Measurements from ENCODE around the gene ASCC2.

The ASCC2 gene

DNA sequence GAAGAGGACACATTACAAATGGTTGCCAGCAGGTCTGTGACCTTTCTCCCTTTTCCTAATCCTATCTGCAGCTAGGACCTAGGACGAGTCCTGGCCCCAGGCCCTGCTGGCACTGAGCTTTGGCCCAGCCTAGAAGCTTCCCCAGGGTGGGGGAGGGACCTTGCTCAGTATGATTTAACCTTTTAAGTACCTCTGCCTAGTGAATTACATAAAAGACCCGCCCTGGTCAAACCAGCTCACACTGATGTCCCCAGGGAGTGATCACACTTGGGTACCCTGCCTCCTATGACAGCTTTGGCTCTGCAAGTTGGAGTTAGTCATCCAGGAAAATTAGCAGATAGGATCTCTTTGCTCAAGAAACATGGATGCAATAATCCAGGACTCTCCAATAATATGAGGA lies 21.9 kb downstream of the ASCC2 start:
- peak in 1 of 3 experiments; percentile 19 for DNase-seq

DNA sequence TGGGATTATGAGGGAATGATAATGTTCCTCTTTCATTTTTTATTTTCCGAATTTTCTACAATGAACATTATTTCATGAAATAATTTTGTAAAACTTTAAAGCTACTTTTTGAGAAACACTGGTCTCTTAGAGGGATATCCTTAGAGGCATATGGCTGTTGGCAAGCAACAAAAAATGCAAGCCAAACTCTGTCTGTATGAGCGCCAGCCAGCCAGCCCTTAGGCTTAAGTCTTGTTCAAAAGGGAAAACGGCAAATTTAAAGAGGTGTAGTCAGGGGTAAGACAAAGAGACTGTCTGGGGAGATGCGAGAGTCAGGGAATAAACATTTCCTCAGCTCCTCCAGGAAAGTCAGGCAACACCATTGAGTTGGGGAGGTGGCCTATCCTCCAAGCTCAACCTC lies 22.5 kb downstream of the ASCC2 start:
- DNase-seq = no peak

DNA sequence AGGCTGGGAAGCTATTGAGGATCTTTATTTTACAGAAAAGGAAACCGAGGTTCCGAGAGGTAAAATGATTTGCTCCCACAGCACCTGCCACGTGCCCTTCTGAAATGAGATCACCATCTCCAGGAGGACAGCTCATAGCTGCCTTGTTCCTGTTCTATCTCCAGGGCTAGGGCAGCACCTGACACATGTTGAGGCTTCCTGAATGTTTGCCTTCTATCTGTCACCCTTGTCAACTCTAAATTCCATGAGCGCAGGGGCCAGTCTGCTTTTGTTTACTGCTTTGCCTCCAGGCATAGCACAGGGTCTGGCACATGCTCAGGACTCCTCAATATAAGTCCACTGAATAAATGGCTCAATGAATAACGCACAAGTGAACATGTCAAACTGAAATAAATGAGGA lies 24.1 kb downstream of the ASCC2 start:
- DNase-seq = no peak

DNA sequence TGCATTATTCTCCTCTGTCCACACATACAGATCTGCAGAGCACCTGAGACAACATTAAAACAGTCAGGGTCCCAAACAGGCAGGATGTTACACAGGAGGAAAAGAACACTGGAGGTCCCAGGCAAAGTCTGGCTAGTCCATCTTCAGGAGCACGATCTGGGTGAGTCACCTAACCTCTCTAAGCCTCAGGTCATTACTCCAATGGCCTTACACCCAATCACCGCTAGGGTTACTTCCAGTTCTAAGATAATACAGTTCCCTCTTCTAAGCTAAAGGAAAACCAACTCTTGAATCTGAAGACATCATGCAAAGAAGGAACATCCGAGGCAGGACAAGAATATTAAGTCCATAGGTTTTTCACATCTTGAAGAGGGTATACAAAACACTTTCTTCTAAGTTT lies 24.5 kb downstream of the ASCC2 start:
- no peak for DNase-seq

DNA sequence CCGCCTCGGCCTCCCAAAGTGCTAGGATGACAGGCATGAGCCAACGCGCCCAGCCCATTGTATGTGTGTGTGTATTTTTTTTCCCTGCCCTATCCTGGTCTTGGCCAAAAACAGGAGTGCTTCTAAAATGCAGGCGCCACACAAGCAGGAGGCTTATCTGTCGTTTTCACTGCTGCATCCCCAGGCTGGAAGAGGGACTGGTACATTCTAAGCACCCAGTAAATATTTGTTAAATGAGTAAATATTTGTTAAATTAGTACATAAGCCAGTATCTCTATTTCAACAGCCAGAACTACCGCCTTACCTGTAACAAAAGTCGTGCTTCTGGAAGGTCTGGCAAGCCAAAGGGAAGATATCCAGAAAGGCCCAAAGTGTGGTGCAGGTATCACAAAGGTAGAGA lies 24.9 kb downstream of the ASCC2 start:
- DNase-seq = no peak

DNA sequence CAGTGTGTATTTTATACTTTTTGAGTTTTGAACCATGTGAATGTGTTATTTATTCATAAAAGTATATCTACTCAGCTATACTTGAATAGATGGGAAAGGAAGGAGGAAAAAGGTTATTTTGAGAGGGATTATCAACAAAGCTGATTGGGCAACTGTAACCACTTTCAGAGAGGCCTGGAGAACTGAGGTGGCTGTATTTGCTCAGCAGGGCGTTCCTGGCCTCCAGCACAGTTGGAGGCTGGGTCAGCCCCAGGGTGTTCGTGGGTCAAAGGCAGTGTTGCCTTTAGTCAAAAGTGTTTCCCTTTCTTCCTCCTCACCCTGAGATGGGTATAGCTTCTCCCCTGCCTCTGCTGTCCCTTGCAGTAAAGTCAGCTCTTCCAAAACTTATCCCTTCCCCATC lies 26.7 kb downstream of the ASCC2 start:
- DNase-seq = no peak

DNA sequence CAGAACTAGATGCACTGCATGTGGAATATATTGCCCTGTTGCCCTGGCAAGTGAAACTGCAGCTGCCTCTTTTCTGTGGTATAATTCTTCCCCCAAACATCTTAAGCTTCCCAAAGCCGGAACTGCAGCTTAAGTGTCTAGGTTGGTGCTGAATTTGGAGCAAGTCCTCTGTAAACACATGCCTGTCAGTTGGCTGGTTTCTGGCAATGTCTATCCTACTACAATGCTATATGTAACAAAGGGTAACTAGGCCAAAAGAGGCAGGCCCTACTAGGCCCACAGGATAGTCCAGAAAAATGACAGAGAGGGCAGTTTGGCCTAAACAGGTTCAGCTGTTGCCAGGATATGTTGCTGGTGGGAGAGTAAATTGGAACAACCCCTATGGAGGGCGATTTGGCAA lies 27.9 kb downstream of the ASCC2 start:
- DNase-seq = no peak

DNA sequence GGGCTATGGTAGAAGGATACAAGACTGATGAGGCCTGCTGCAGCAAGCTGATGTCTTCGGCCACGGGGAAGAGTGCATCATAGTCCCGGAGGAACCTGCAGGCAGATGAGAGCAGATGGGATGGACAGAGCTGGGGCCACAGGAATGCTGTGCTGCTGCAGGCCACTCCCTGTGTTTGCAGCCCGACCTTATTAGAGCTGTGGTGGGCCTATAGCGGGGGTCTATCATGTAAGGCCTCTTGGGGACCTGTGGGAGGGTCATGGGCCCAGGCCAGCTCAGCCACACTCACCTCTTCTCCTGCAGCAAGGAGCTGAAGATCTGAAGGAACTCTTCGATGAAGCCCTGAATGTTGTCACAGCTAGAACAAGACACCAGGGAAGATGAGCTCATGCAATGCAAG lies 31.9 kb downstream of the ASCC2 start:
- no peak for DNase-seq

DNA sequence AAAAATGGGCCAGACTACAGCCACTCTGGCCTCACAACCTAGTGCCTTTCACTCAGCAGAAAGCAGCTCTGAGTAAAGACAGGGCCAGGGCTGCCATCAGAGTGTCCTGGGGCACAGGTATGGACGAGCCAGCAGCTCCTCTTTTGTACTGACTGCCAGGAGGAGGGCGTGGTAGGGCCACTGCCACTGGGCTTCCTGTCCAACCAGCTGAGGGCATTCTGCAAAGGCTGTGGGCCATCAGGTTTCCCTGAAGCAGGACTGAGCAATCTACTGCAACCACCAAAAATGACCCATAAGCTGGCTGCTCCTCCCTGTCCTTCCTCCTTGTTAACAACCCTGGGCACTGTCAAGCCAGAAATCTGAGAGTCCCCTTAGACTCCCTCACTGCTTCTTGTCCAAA lies 33.1 kb downstream of the ASCC2 start:
- no peak for DNase-seq

DNA sequence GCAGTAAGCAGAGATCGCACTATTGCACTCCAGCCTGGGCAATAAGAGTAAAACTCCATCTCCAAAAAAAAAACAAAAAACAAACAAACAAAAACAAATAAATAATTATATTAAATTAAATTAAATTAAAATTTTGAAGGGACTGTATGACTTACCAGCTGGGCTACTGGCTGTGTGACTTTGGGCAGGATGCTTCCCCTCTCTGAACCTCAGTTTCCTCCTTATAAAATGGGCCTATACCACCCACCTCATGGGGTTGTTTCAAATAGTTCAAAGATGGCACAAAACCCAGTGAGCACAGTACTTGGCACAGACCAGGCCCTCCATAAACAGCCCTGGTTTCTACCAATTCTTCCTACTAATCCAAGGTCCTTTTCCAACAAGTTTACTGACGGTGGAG lies 34.9 kb downstream of the ASCC2 start:
- DNase-seq = no peak

DNA sequence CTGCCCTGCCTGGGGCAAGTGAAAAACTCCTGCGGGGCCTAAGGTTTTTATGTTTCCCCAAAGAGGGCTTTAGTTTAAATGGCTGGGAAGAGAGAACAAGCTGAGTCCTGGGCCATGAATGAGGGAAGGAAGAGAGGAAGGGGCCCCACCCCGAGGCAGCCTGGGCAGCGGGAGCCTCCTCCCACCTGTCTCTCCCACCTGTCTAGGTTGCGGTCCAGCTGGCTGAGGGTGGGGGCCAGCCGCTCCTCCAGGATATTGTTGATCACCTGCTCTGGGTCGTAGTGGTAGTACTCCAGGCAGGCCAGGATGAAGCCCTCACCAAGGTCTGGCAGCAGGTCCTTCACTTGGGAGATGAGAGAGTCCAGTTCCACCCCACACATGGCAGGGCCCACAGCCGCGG lies 36.3 kb downstream of the ASCC2 start:
- DNase-seq = no peak

DNA sequence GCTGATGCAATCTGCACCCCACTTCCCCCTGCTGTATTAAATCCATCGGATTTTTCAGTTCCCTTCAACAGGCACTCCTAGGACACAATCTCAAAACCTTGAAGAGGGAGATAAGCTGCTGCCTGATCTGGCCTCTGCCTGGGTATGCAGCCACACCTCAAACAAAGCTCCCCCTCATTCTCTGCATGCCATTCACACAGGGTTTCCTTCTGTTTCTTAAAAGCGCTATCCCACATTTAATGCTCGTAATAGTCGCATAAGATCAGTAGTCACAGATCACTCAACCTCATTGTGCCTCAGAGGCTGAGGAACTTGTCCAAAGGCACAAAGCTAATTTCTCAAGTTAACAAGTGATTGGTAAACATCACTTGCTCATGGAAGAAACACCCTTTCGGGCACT lies 36.9 kb downstream of the ASCC2 start:
- DNase-seq = no peak

DNA sequence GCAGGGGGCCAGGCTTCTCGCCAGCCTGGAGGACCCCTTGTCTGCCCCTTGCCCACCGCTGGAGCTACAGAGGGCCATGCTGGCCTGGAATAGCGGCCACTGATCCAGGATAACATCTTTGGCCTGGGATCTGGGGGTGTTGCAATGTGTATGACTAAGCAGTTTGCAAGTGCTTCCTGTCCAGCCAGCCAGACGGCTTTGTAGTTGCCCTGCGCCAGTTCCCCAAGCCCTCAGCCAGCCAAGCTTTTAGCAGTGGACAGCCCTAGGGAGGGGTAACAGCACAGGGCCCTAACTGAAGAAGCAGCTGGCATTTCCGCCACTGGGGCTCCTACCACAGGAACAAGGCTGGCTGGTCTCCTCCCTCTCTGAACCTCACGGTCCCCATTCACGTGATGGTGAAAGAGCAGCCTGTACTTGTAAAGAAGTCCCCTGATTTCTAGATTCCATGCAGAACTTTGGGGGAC lies 38.8 kb downstream of the ASCC2 start:
- DNase-seq = no peak

DNA sequence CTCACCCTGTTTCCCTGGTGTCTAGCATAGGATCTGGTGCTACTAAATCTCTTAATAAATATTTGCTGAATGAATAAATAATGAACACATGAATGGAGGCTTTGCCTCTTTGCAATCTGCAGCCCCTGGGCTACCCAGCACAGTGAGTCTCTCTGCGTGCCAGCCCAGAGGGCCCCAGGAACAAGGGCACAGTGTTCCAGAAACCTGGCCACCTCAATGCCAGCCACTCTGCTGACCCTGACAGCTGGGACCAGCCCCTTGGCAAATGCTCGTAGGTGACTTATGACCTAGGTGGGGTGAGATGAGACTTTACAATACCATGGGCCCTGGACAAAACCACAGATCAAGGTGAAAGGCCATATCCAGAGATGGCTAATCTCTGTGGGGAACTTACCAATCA lies 39.3 kb downstream of the ASCC2 start:
- DNase-seq = no peak

DNA sequence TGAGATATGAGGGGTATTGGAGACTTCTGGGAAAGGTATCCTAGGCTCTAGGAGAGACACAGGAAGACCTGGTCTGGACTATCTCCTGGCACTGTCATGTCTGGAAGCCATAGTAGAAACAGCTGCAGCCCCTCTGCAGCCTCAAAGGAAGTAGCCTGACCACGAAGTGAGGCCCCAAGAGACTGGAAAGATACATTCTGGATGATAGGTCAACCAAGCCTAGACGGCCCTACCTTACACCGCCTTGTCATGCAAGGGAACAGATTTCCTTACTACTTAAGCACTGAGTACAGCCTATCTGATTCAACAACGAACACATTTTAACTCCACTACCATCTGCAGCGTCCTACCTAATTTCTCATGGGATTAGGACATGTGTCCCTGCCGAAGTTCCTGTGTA lies 39.8 kb downstream of the ASCC2 start:
- no peak for DNase-seq

DNA sequence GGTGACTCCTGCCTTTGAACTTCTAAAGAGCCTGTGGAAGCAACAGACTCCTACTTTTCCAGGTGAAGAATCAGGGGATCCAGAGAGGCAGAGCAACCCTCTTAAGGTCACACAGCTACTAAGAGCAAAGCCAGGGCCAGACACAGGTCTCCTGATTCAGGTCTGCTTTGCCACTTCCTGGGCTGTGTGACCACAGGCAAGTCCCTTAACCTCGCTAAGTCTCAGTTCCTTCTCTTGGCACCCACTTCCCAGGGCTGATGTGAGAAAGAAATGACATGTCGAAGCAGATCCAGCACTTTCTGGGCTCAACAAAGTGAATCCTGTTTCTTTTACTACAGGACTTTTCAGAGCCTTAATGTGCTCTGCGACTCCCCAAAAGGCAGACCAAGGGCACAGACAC lies 40.7 kb downstream of the ASCC2 start:
- no peak for DNase-seq

DNA sequence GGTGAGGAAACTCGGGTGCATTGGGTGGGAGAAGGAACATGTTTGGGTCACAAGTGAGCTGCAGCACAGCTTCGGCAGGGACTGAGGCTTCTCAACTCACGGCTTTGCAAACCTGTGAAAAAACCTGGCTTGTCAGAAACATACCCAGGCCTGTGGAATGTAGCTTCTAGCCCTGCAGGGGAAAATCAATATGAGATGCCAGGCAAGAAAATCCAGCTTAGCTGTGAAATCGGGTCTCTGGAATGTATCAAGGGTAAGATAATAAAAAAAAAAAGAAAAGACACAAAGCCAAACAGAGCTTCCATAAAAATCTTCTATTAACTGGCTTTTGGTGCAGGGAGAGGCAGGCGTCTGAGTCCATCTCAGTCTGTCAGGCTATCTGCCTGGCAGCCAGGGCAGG lies 42.4 kb downstream of the ASCC2 start:
- no peak for DNase-seq

DNA sequence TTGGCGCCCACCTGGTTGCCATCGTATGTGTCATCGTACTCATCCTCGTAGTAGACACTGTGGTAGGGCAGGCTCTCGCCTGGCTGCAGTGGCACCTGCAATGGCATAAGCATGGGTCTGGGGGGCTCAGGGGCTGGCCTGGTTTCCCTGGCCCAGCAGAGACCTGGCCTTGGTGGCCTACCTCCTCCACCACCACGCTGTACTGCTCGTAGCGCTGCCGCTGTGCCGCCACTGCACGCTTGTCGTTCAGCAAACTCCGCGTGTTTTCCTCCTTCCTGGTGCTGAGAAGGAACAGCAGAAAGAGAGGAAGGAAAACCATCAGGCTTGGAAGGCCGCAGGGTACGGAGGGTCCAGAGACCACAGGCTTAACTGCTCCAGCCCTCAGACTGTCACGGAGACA lies 44.7 kb downstream of the ASCC2 start:
- no peak for DNase-seq

DNA sequence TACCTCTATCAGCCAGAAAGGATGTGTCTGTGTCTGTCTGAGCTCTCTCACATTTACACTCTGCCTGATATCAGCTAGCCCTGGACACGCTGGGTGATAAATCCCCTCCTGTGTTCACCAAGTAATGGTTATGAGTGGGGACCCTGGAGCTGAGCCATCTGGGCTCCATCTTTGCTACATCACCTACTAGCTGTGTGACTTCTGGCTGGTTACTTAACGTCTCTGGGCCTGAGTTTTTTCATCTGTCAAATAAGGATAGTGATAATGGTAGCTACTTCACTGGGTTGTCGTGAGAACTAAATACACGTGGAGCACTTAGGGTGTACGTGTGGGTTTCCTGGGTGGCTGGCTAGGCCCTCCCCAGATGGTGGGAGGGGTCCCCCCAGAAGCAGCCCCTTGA lies 48.0 kb downstream of the ASCC2 start:
- no peak for DNase-seq

DNA sequence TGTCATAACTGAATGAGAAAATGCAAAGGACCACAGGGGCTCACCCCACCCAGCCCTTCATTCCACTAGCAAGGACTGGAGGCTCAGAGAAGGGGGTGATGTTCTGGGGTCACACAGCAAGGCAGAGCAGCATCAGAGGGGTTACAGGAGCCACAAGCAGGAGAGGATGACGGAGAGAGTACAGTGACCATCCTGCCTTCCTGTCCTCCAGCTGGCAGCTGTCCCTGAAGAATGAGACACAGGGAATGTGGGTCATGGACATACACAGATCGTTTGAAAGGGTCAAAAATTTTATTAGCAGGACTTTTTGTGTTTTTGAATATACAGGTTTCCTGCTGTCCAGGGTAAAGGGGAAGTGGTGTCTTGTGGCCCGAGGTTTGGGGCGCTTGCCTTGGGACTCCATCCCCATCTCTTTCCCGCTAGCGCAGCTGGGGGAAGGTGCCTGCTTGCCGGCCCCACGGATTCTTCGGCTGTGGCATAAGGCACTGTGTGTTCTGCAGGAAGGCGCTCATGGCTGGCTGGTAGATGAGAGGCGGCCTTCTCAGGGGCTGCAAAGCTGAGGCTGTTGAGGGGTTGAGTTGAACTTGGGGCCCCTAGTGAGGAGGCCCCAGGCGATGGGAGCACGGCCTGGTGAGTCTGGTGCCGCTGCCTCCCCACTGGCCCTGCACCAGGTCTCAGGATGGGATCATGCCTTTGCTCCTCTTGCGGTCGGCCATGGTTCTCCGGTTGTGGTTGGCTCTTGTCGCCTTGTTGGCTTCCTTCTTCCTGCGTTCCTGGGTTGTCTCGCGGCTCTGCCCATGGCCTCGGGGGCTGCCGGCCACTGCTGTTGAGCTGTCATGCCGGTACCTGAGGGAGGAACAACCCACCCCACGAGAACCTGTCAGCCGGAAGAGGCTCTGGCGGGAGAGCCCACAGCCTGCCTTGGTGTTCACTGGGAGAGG lies 49.5 kb downstream of the ASCC2 start:
- no peak for DNase-seq

DNA sequence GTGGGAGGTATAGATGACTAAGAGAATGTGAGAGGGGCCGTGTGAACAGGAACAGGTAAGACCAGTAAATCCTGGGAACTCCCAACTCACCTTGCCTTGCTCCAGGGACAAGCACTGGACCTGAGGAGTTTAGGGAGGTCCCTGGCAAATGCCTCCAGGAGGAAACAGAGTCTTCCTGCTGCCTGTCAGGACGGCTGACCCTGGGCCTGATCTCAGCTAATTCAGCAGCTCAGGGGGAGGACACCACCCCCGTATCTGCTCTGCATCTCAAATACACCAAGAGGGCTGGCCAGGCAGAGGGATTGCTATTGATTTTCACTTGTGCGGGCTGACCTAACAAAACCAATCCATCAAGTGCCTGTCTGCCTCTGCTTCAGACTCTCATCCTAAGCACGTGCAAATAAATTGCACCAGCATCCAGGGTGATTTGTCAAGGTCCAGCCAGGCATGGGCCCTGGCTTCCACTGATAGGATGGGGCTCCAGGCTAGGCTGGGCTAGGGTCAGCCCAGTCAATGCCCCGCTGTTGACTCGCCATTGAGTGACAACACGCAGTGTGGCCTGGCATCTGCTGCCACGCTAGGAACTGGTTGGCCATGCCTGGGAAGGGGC lies 50.6 kb downstream of the ASCC2 start:
- DNase-seq = peak in 1 of 3 experiments; percentile 4

DNA sequence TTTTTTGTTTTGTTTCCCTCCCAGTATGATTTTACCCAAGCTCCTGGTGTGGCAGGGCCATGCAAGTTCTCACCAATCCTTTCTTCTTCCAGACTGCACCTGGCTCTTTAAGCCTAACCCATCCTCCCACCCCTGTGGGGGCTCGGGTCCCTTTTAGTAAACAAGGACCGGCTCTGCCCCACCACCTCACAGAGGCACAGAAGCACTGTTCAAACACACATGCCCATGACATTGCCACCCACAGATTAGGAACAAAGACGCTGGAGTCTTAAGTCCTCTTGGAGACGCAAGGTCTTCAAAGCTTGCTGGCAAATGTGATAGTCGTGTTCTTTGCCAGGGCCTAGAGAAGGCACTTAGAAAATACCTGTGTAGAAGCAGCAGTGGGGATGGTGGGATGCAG lies 52.0 kb downstream of the ASCC2 start:
- peak in 2 of 3 experiments; percentile 1 to 31 for DNase-seq

DNA sequence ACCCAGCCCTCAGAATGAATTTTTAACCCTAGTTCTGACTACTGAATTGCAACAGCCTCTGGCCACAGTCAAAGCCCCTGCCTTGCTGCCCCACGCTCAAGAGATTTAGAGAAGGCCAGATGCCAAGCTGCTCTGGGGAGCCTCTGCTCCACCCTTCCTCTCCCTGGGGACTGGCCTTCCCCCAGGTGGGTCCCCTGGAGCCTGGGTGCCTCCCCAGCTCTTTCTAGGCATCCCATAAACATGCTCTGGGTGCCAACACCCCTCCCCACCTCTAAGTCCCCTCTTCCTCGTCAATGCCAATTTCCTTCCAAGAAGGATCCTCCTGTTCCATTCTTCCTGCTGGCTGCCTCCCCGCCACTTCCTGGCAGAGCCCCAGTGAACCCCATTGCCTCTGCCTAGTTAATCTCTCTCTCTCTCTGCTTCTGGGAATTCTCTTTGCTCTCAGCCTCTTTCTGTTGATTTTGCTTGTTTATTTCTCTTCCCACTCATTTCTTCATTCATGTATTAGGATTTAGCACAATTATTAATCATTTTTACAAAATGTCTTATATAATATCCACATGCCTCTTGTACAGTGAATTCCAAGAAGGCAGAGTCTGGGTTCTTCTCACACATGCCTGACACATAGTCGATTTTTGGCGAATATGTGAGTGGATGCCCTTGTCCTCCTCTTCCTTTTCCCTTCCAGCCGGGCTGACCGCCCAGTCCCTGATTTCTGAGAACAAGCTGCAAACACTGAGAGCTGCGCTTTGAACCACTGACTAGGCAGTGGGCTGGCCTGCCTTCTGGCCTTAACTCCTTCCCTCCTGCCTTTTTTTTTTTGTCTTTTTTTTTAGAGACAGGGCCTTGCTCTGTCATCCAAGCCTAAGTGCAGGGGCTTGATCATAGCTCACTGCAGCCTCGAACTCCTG lies 53.4 kb downstream of the ASCC2 start:
- DNase-seq = no peak
